ENCODE results near the gene FAAH.

FAAH gene

GRCh38 chr1:46448109-46448911 lies 54.2 kb downstream of the FAAH start:
- no peak overlapping the region for H3K4me3 ChIP-seq (ENCODE audit: low read depth, low read length)
- no peak for TF ChIP-seq CTCF (IDR thresholded peaks at IDR 0.05; ENCODE audit: low read depth, low read length, missing control alignments)
- no peak for DNase-seq (ENCODE audit: low read depth)

- DNase-seq (ENCODE audit: low read depth): no peak
- TF ChIP-seq CTCF (IDR thresholded peaks at IDR 0.05; ENCODE audit: low read depth, low read length, missing control alignments): no peak
Measured at GRCh38 chr1:46449223-46450159, 55.4 kb downstream of the FAAH start.

GRCh38 chr1:46450160-46450517 lies 56.0 kb downstream of the FAAH start:
- no peak overlapping the region for H3K4me3 ChIP-seq (ENCODE audit: low read depth, low read length)
- TF ChIP-seq CTCF (IDR thresholded peaks at IDR 0.05; ENCODE audit: low read depth, low read length, missing control alignments): no peak
- DNase-seq (ENCODE audit: low read depth): no peak

More at GRCh38 chr1:46449223-46450159, 55.4 kb downstream of the FAAH start:
- no peak overlapping the region for H3K4me3 ChIP-seq (ENCODE audit: low read depth, low read length)

- no peak for DNase-seq (ENCODE audit: low read depth)
- no peak for TF ChIP-seq CTCF (IDR thresholded peaks at IDR 0.05; ENCODE audit: low read depth, low read length, missing control alignments)
- H3K4me3 ChIP-seq (ENCODE audit: low read depth, low read length): no peak overlapping the region
Measured at GRCh38 chr1:46451948-46452930, 58.1 kb downstream of the FAAH start.

- TF ChIP-seq CTCF (IDR thresholded peaks at IDR 0.05; ENCODE audit: low read depth, low read length, missing control alignments): no peak
- H3K4me3 ChIP-seq (ENCODE audit: low read depth, low read length): no peak overlapping the region
- DNase-seq (ENCODE audit: low read depth): no peak
Measured at GRCh38 chr1:46452931-46453325, 58.8 kb downstream of the FAAH start.

- no peak for TF ChIP-seq CTCF (IDR thresholded peaks at IDR 0.05; ENCODE audit: low read depth, low read length, missing control alignments)
- no peak overlapping the region for H3K4me3 ChIP-seq (ENCODE audit: low read depth, low read length)
- DNase-seq (ENCODE audit: low read depth): no peak
Measured at GRCh38 chr1:46453449-46453848, 59.3 kb downstream of the FAAH start.

All from GM12864 (cell line).